HepG2 (cell line): ENCODE data around the gene CPNE2. TPM values are rescaled to one million over a fixed set of nuclear protein-coding genes. Genes with fewer than 3 reads are reported as not detected.

Source experiments
- ATAC-seq: fragments of 200-7000 bp; cut with Tn5 transposase; 3 replicates; pipeline ENCODE4 v1.9.1; 2020; ENCODE audit warnings: mild to moderate bottlenecking, moderate library complexity
- BruUV-seq: library from RNA; stranded (reverse); fragments of 400-500 nt; replicated peaks from 2 replicates; lab custom pipeline; 2021; lab: Mats Ljungman, UMichigan
- CTCF ChIA-PET: fragments of 300-600 bp; formaldehyde crosslinking; extraction: SDS; loops from one replicate; lab custom pipeline; 2021; ENCODE audit warnings: low total read pairs, inconsistent platforms, low intra/inter-chr PET ratio; lab: Yijun Ruan, JAX
- POLR2A ChIA-PET: fragments of 350-600 bp; sonication (Branson Sonifier 250); formaldehyde crosslinking; loops from one replicate; lab custom pipeline; 2020; ENCODE audit warnings: antibody characterized with exemption, inconsistent platforms; lab: Yijun Ruan, JAX
- DNase-seq: peaks from one replicate; pipeline ENCODE4 v3.0.0-alpha.2; 2015; ENCODE audit warnings: low spot score
- FAIRE-seq: peaks from 3 replicates; lab custom pipeline; 2011; peaks lifted over from hg19 to GRCh38; lab: Jason Lieb, UNC
- H2AFZ ChIP-seq: one replicate; pipeline ENCODE4 v1.6.1; 2011; ENCODE audit warnings: low read length, inconsistent platforms
- H3K27ac ChIP-seq: fragments of 300-600 bp; 3 replicates; pipeline ENCODE4 v1.8.0; 2011; ENCODE audit warnings: mixed run types, mild to moderate bottlenecking, mixed read lengths, low read length, inconsistent platforms; ENCODE audit not compliant: insufficient read depth; ENCODE audit errors: extremely low read length
- H3K27me3 ChIP-seq, 2 experiments: fragments of 200-600 bp in 1 of 2; 2 replicates in 1 of 2; 3 replicates in 1 of 2; pipeline versions ENCODE4 v1.6.0 to v1.8.0; 2011; ENCODE audit warnings: low read length in 2 of 2, mild to moderate bottlenecking in 2 of 2, moderate library complexity in 2 of 2, inconsistent platforms in 1 of 2; ENCODE audit not compliant: insufficient read depth in 2 of 2, control insufficient read depth in 1 of 2
- H3K36me3 ChIP-seq, 2 experiments: fragments of 200-600 bp in 1 of 2; replicated peaks in 1 of 2; 2 replicates in 1 of 2; 3 replicates in 1 of 2; pipeline versions ENCODE4 v1.5.1 to v1.8.0; 2011; ENCODE audit warnings: low read length in 2 of 2, inconsistent platforms in 1 of 2; ENCODE audit not compliant: insufficient read depth in 2 of 2, control insufficient read depth in 1 of 2
- H3K4me1 ChIP-seq: 2 replicates; pipeline ENCODE4 v1.5.1; 2012; ENCODE audit warnings: low read length, inconsistent platforms; ENCODE audit not compliant: insufficient read depth
- H3K4me2 ChIP-seq: 2 replicates; pipeline ENCODE4 v1.6.0; 2011; ENCODE audit warnings: low read depth, low read length, inconsistent platforms
- H3K4me3 ChIP-seq, 3 experiments: fragments of 200-600 bp in 1 of 3; sonication (generic), shearing (Covaris generic) in 1 of 3; replicated peaks in 1 of 3; 2 replicates each; pipeline ENCODE4 v1.5.1; 2011 to 2016; ENCODE audit warnings: low read length in 3 of 3, inconsistent platforms in 2 of 3, low read depth in 2 of 3, mild to moderate bottlenecking in 2 of 3, control low read depth in 1 of 3, mixed read lengths in 1 of 3; ENCODE audit not compliant: insufficient read depth in 1 of 3
- H3K79me2 ChIP-seq: one replicate; pipeline ENCODE4 v1.6.1; 2011; ENCODE audit warnings: low read length, inconsistent platforms; ENCODE audit not compliant: insufficient read depth
- H3K9ac ChIP-seq: 2 replicates; pipeline ENCODE4 v1.6.0; 2011; ENCODE audit warnings: mild to moderate bottlenecking, low read depth, low read length, inconsistent platforms; ENCODE audit not compliant: insufficient read depth
- H3K9me3 ChIP-seq: 2 replicates; pipeline ENCODE4 v1.5.1; 2012; ENCODE audit warnings: mild to moderate bottlenecking, low read length
- H4K20me1 ChIP-seq: 2 replicates; pipeline ENCODE4 v1.6.0; 2011; ENCODE audit warnings: inconsistent platforms, mild to moderate bottlenecking, low read length, moderate library complexity; ENCODE audit not compliant: insufficient read depth
- MAF1 ChIP-seq: sonication (generic); formaldehyde crosslinking; IDR thresholded peaks from 2 replicates; pipeline ENCODE4 v1.5.0; 2020; ENCODE audit warnings: missing genetic modification reagents, borderline replicate concordance
- PATZ1 ChIP-seq: sonication (generic); formaldehyde crosslinking; IDR thresholded peaks from 2 replicates; pipeline ENCODE4 v1.4.0; 2020; ENCODE audit warnings: missing genetic modification reagents
- PAXIP1 ChIP-seq: sonication (generic); formaldehyde crosslinking; conservative IDR thresholded peaks from 2 replicates; pipeline ENCODE4 v1.4.0; 2020; ENCODE audit warnings: mild to moderate bottlenecking, missing genetic modification reagents, moderate library complexity
- SATB2 ChIP-seq: sonication (generic); formaldehyde crosslinking; IDR thresholded peaks from 2 replicates; pipeline ENCODE4 v1.5.0; 2020; ENCODE audit warnings: missing genetic modification reagents
- SOX13 ChIP-seq, 3 experiments: fragments of 450-650 bp in 1 of 3; sonication (generic) in 1 of 3; formaldehyde crosslinking in 1 of 3; IDR thresholded peaks in 2 of 3; conservative IDR thresholded peaks in 1 of 3; 2 replicates each; pipeline versions ENCODE4 v1.5.0 to v1.6.1; 2016 to 2020; ENCODE audit warnings: antibody characterized with exemption in 1 of 3, mild to moderate bottlenecking in 1 of 3, missing compliant biosample characterization in 1 of 3, missing genetic modification reagents in 1 of 3, moderate library complexity in 1 of 3
- SP140L ChIP-seq: sonication (generic); formaldehyde crosslinking; IDR thresholded peaks from 2 replicates; pipeline ENCODE4 v1.4.0; 2020; ENCODE audit warnings: missing genetic modification reagents, borderline replicate concordance
- TIGD3 ChIP-seq: sonication (generic); formaldehyde crosslinking; IDR thresholded peaks from 2 replicates; pipeline ENCODE4 v1.5.1; 2020; ENCODE audit warnings: mild to moderate bottlenecking, missing genetic modification reagents, borderline replicate concordance
- TP53 ChIP-seq: sonication (generic); formaldehyde crosslinking; conservative IDR thresholded peaks from 2 replicates; pipeline ENCODE4 v1.4.0; 2020; ENCODE audit warnings: missing genetic modification reagents
- ZNF629 ChIP-seq: sonication (generic); formaldehyde crosslinking; conservative IDR thresholded peaks from 2 replicates; pipeline ENCODE4 v1.5.0; 2020; ENCODE audit warnings: missing genetic modification reagents
- WGBS: methylation state at CpG from one replicate; pipeline ENCODE4 v1.1.6; 2017; ENCODE audit warnings: low lambda C conversion rate; 5-methylcytosine and 5-hydroxymethylcytosine counted together
- in situ Hi-C: cut with HindIII; loops from 2 replicates; pipeline ENCODE4 v1.10.0; 2017; ENCODE audit warnings: low pct_unique_long_range_greater_than_20kb; ENCODE audit not compliant: extremely low pct_ligation_motif_present
- intact Hi-C: fragments of 100-400 bp; cut with micrococcal nuclease; formaldehyde crosslinking; loops from one replicate; pipeline ENCODE4 v1.10.0; 2022; ENCODE audit not compliant: unreplicated experiment
- polyA plus RNA-seq, 8 experiments: library from polyadenylated mRNA; depleted of rRNA in 3 of 8; stranded (reverse) in 7 of 8; unstranded in 1 of 8; fragments of >200 nt; fragmentation: Illumina TruSeq in 4 of 8; extraction: Trizol in 4 of 8; gene quantifications; 2 replicates each; pipeline versions ENCODE4 v1.2.1 to v1.2.3, GENCODE V29; 2011 to 2016; ENCODE audit warnings: low read depth in 4 of 8, missing spikeins in 1 of 8, mixed read lengths in 1 of 8; ENCODE audit not compliant: insufficient read depth in 1 of 8
- total RNA-seq, 5 experiments: library from RNA; depleted of rRNA; stranded (reverse); fragments of >200 nt; fragmentation: Illumina TruSeq; extraction: Trizol; gene quantifications; 2 replicates each; pipeline ENCODE4 v1.2.3, GENCODE V29; 2016; ENCODE audit warnings: low read depth in 1 of 5

Gene CPNE2
- total and polyA plus RNA-seq, 2 of the 13 experiments (the other 11 are each of a cell fraction or from before 2014, with no cell fraction given) = 10.6 to 23.3 TPM

- Histone ChIP-seq H2AFZ (no peak overlapping the region), H3K9me3 (no peaks in the 10 kb centered on the region), H4K20me1 (no peaks in the 10 kb centered on the region), H3K36me3 (no peaks in the 10 kb centered on the region), H3K4me2 (no peak overlapping the region), H3K27ac (no peak overlapping the region), H3K4me3 (no peak overlapping the region), H3K79me2 (no peaks in the 10 kb centered on the region), H3K4me1 (peaks cover 21% of the 10 kb centered on the region), H3K9ac (no peak overlapping the region), H3K27me3 (no peaks in the 10 kb centered on the region; a peak in 1 of 5 replicates)
- no TSS peak for BruUV-seq
- FAIRE-seq (no peak), DNase-seq (peak; percentile 30), ATAC-seq (peak; percentile 66)
- no peak for TF ChIP-seq SP140L (CRISPR knock-in tag)
- TF ChIP-seq MAF1 (CRISPR knock-in tag) = no peak
- no peak for TF ChIP-seq SATB2 (CRISPR knock-in tag)
- TF ChIP-seq ZNF629 = peak; percentile 54; the same call in 1 of the 2 replicates
- no peak for TF ChIP-seq SOX13 (IDR thresholded peaks at IDR 0.05)
- TF ChIP-seq SOX13 (CRISPR knock-in tag; conservative IDR thresholded peaks at IDR 0.05 in 1 of 2, IDR thresholded peaks at IDR 0.05 in 1 of 2) = peak in 1 of 2 experiments; percentile 29; a peak in 2 of 4 replicates
- TF ChIP-seq TIGD3 (CRISPR knock-in tag) = no peak
- TF ChIP-seq PAXIP1 (CRISPR knock-in tag) = 0 out of 2 replicates have a peak, but pooled peaks have one; percentile 32
- peak; percentile 13; the same call in 1 of the 2 replicates for TF ChIP-seq PATZ1 (CRISPR knock-in tag)
- no peak for TF ChIP-seq TP53 (CRISPR knock-in tag)
- ChIA-PET POLR2A (no interaction called here), CTCF (no interaction called here)
- intact Hi-C loops (no loop called here), in situ Hi-C loops (no loop called here)
- WGBS = no CpG with 5 or more reads among the region's 1 CpG
Measured at GRCh38 chr16:57132470-57132869, 40.1 kb downstream of the CPNE2 start.
